Keratinocyte (primary cell): ENCODE results near the gene PLA1A. TPM values are rescaled to one million over a fixed set of nuclear protein-coding genes. Genes with fewer than 3 reads are reported as not detected.
"Not testable (repeated sequence)": the region's sequence is repeated elsewhere in the genome, so short reads cannot be mapped to it uniquely, and the experiment has no call there.

Experiments used
- DNase-seq: peaks from one replicate; pipeline ENCODE4 v3.0.0-alpha.2; 2011; ENCODE audit warnings: low read depth, missing footprints, low spot score
- FAIRE-seq: peaks from 2 replicates; lab custom pipeline; 2011; peaks lifted over from hg19 to GRCh38; lab: Jason Lieb, UNC
- H2AFZ ChIP-seq: 2 replicates; pipeline ENCODE4 v1.6.0; 2012; ENCODE audit warnings: low read length, control low read depth, inconsistent platforms; ENCODE audit not compliant: control insufficient read depth
- H3K27ac ChIP-seq: 2 replicates; pipeline ENCODE4 v1.5.1; 2011; ENCODE audit warnings: low read length; ENCODE audit not compliant: control insufficient read depth, insufficient read depth
- H3K27me3 ChIP-seq: 3 replicates; pipeline ENCODE4 v1.6.0; 2011; ENCODE audit warnings: low read length; ENCODE audit not compliant: control insufficient read depth, insufficient read depth; ENCODE audit errors: extremely low read depth
- H3K36me3 ChIP-seq, 2 experiments: 2 replicates in 1 of 2; 3 replicates in 1 of 2; pipeline ENCODE4 v1.5.1; 2011; ENCODE audit warnings: low read length in 2 of 2, mild to moderate bottlenecking in 1 of 2; ENCODE audit not compliant: control insufficient read depth in 2 of 2, insufficient read depth in 2 of 2; ENCODE audit errors: extremely low read depth in 1 of 2
- H3K4me1 ChIP-seq: 3 replicates; pipeline ENCODE4 v1.5.1; 2011; ENCODE audit warnings: low read length; ENCODE audit not compliant: control insufficient read depth, insufficient read depth; ENCODE audit errors: extremely low read depth
- H3K4me2 ChIP-seq: 3 replicates; pipeline ENCODE4 v1.6.0; 2011; ENCODE audit warnings: low read depth, low read length; ENCODE audit not compliant: control insufficient read depth, insufficient read depth; ENCODE audit errors: extremely low read depth
- H3K4me3 ChIP-seq, 3 experiments: fragments of 200-600 bp in 1 of 3; sonication (generic) in 1 of 3; 2 replicates in 2 of 3; 3 replicates in 1 of 3; pipeline ENCODE4 v1.5.1; 2011 to 2016; ENCODE audit warnings: low read length in 3 of 3, mild to moderate bottlenecking in 3 of 3, control low read depth in 2 of 3, inconsistent platforms in 1 of 3, low read depth in 1 of 3, mixed read lengths in 1 of 3, mixed run types in 1 of 3, moderate library complexity in 1 of 3; ENCODE audit not compliant: control insufficient read depth in 2 of 3, insufficient read depth in 2 of 3; ENCODE audit errors: extremely low read depth in 1 of 3
- H3K79me2 ChIP-seq: 2 replicates; pipeline ENCODE4 v1.6.0; 2012; ENCODE audit warnings: low read length; ENCODE audit not compliant: control insufficient read depth, insufficient read depth
- H3K9ac ChIP-seq: 3 replicates; pipeline ENCODE4 v1.6.0; 2011; ENCODE audit warnings: low read length; ENCODE audit not compliant: control insufficient read depth, insufficient read depth; ENCODE audit errors: extremely low read depth
- H3K9me1 ChIP-seq: 3 replicates; pipeline ENCODE4 v1.6.0; 2011; ENCODE audit warnings: low read length; ENCODE audit not compliant: control insufficient read depth, insufficient read depth; ENCODE audit errors: extremely low read depth
- H3K9me3 ChIP-seq: 2 replicates; pipeline ENCODE4 v1.5.1; 2012; ENCODE audit warnings: low read depth, low read length; ENCODE audit not compliant: control insufficient read depth
- H4K20me1 ChIP-seq: 3 replicates; pipeline ENCODE4 v1.6.0; 2011; ENCODE audit warnings: low read length; ENCODE audit not compliant: control insufficient read depth, insufficient read depth; ENCODE audit errors: extremely low read depth
- CTCF ChIP-seq, 3 experiments: IDR thresholded peaks in 1 of 3; conservative IDR thresholded peaks in 1 of 3; optimal IDR thresholded peaks in 1 of 3; 2 replicates in 2 of 3; 3 replicates in 1 of 3; pipeline versions ENCODE3 to v1.5.1; 2011; ENCODE audit warnings: low read length in 3 of 3, mild to moderate bottlenecking in 3 of 3, moderate library complexity in 2 of 3, control low read depth in 1 of 3, inconsistent platforms in 1 of 3; ENCODE audit not compliant: insufficient read depth in 2 of 3; ENCODE audit errors: extremely low read depth in 1 of 3
- EZH2 ChIP-seq: IDR thresholded peaks from one replicate; pipeline ENCODE4 v1.6.1; 2012; ENCODE audit warnings: inconsistent platforms, mild to moderate bottlenecking, low read length, moderate library complexity
- dilution Hi-C: fragments of 300-500 bp; cut with MboI; formaldehyde crosslinking; loops from one replicate; pipeline ENCODE4 v1.7.0; 2020; ENCODE audit warnings: low sequenced_read_pairs; ENCODE audit not compliant: extremely low pct_ligation_motif_present
- polyA plus RNA-seq, 5 experiments: library from polyadenylated mRNA; depleted of rRNA in 3 of 5; stranded (reverse) in 3 of 5; stranded (forward) in 1 of 5; unstranded in 1 of 5; fragments of >200 nt; gene quantifications; 1 replicate in 1 of 5; 2 replicates in 3 of 5; 3 replicates in 1 of 5; pipeline versions ENCODE4 v1.2.1 to v1.2.3, GENCODE V29; 2011 to 2012; ENCODE audit warnings: missing spikeins in 2 of 5, low read depth in 1 of 5, low replicate concordance in 1 of 5

The PLA1A gene
- polyA plus RNA-seq, 1 donor (not counting 4 experiments of a cell fraction or from before 2014, with no cell fraction given) = not detected

GRCh38 chr3:119677641-119677934, 79.9 kb downstream of the PLA1A start:
- no peak for TF ChIP-seq EZH2
- TF ChIP-seq CTCF (optimal IDR thresholded peaks at IDR 0.05 in 1 of 3, IDR thresholded peaks at IDR 0.05 in 1 of 3, conservative IDR thresholded peaks at IDR 0.05 in 1 of 3; ENCODE audit: extremely low read depth in 1 of 3, insufficient read depth in 2 of 3, low read length in 3 of 3) = no peak
- Histone ChIP-seq H4K20me1 (no peaks in the 10 kb centered on the region), H3K9ac (peak overlapping the region; percentile 74), H3K9me3 (no peaks in the 10 kb centered on the region), H3K4me3 (peak overlapping the region; percentile 64 to 82 (median 72)), H2AFZ (peak overlapping the region; percentile 91), H3K4me1 (peaks cover 11% of the 10 kb centered on the region), H3K27me3 (no peaks in the 10 kb centered on the region), H3K36me3 (peaks cover 6 to 8% of the 10 kb centered on the region in 2 experiments), H3K79me2 (peaks cover 13% of the 10 kb centered on the region), H3K4me2 (peak overlapping the region; percentile 83), H3K9me1 (no peaks in the 10 kb centered on the region), H3K27ac (peak overlapping the region; percentile 69)
- no peak for FAIRE-seq
- dilution Hi-C loops = no loop called here
- DNase-seq = no peak

- DNase-seq, H3K9me1 ChIP-seq, FAIRE-seq, H3K9ac ChIP-seq, H3K9me3 ChIP-seq, H3K27me3 ChIP-seq, H3K27ac ChIP-seq, H3K4me2 ChIP-seq, H3K36me3 ChIP-seq, H3K4me3 ChIP-seq, H4K20me1 ChIP-seq, H2AFZ ChIP-seq, dilution Hi-C loops: not testable (repeated sequence)
- Histone ChIP-seq H3K79me2 (peaks cover 13% of the 10 kb centered on the region), H3K4me1 (peaks cover 11% of the 10 kb centered on the region)
Measured at GRCh38 chr3:119678209-119678608, 80.5 kb downstream of the PLA1A start.

Other genes starting within 250 kb of the PLA1A start
- 19.2 to 29.3 TPM (median 26.3 TPM) in 3 replicates for gene TMEM39A, start 134.3 kb upstream of the PLA1A start, polyA plus RNA-seq
- gene POGLUT1, start 128.9 kb upstream of the PLA1A start, polyA plus RNA-seq = 12.9 to 16.6 TPM (median 13.2 TPM) in 3 replicates
- 81.3 to 140 TPM (median 109 TPM) in 3 replicates for gene TIMMDC1, start 99.3 kb upstream of the PLA1A start, polyA plus RNA-seq
- gene CD80, start 38.3 kb upstream of the PLA1A start, polyA plus RNA-seq = 0.10 TPM in 1 of 3 replicates, not detected in the others
- gene ADPRH, start 18.4 kb upstream of the PLA1A start, polyA plus RNA-seq = 0.26 to 0.39 TPM (median 0.35 TPM) in 3 replicates
- gene POPDC2, start 62.7 kb downstream of the PLA1A start, polyA plus RNA-seq = 0.48 to 1.3 TPM (median 0.87 TPM) in 3 replicates
- 35.1 to 40.6 TPM (median 40.0 TPM) in 3 replicates for gene COX17, start 79.5 kb downstream of the PLA1A start, polyA plus RNA-seq
- not detected in 3 replicates for gene CFAP91, start 105.1 kb downstream of the PLA1A start, polyA plus RNA-seq
- gene NR1I2, start 184.2 kb downstream of the PLA1A start, polyA plus RNA-seq = not detected in 3 replicates